ENCODE data around the gene TERF2IP.

Gene TERF2IP

DNA sequence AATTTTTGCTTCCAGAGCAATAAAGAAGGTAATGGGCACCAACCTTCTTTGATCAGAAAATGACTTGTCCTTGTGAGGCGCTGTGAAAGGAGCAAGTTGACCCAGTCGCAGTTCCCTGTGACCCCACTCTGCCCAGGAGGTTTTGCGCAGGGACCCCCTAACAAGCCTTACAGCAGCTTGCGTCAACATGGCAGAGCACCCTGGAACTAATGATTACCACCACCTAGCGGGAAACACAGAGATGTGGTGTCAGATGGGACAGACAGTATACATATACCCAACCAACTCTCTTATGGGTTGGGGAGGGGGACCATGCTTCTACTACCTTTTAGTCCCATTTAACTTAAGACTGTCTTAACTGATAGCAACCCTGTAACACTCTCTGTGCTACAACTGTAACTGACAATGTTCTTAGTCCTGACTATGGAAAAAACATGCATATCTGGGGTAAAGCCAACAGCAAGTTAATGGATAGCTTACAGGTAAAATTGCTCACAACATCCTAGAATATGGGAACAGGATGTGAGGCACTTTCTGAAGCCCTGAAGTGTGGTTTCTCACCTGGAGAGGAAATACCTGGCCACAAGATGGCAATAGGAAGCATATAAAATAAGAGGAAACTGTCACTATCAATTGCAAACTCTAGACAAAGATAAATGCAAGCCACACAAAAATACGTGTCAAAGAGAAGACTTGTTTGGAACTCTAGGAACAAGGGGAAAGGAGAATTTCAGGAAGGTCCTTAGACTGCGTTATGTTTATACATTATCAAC lies 3.1 kb upstream of the TERF2IP start:
- no peak for DNase-seq

DNA sequence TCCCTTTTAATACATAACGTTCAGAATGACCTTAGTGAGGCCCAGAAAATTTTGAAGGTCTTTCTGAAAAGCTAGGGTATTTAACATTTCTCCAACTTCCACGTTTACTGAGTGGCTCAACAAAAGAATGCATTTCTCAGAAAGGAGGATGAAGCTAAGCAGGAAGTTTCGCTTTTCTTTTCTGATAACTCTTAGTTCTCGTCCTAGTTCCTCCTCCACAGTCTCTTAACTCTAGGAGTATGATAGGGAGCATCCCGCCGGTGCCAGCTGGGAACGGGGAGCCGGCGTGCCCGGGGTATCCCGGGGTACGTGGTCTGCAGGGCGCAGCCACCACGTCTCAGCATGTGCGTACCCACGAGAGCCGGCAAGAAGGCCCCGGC lies 471 bp upstream of the TERF2IP start:
- no peak for DNase-seq

DNA sequence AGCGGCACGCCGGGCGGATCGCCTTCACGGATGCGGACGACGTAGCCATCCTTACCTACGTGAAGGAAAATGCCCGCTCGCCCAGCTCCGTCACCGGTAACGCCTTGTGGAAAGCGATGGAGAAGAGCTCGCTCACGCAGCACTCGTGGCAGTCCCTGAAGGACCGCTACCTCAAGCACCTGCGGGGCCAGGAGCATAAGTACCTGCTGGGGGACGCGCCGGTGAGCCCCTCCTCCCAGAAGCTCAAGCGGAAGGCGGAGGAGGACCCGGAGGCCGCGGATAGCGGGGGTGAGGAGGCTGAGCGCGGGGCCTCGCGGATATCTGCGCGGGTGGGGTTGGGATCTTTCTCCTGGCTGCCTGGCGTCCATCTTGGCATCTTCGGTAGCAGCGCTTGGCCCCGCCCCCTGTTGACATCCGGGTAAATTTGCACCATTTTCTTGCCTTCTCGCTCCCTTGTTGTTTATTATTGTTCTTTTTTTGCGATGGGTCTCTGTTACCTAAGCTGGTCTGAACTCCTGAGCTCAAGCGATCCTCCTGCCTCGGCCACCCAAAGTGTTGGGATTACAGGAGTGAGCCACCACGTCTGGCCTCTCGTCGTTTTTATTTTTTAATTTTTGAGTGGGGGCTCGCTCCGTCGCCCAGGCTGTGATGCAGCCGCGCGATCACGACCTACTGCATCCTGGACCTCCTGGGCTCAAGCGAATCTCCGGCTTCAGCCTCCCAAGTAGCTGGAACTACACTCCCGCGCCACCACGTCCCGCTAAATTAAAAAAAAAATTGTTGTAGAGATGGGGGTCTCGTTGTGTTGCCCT lies 898 bp downstream of the TERF2IP start:
- no peak for DNase-seq

DNA sequence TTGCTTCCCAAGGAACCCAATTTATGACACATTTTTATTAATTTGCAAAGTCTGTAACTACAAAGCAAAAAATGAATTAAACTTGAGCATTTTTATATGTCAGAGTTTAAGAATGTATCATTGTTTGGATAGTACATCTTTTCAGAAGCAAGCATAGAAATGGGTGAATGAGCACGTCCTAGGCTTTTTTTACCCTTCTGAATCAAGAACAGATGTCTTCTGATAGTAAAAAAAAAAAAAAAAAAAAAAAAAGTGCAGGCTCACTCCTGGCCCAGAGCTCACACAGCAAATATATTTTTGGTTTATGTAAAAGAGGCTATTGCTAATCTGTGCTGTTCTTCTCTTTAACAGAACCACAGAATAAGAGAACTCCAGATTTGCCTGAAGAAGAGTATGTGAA lies 6.3 kb downstream of the TERF2IP start:
- DNase-seq, result no peak

DNA sequence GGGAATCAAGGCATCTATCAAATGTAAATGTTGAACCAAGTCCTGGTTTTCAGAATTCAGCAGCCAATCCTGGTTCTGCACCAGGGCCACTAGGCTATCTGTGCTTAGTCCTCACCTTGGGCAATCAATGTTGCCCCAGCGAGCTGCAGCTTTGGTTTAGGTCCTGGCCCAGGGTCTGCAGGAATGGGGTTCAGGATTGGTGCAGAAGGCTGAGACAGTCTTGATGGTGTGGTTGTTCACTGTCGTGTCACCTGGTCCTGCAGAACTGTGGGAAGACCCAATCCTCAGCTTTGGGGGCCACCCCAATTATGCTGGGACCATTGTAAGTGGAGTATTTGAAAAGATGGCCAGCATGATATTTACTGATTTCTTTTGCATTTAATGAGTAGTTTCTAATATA lies 10.6 kb downstream of the TERF2IP start:
- no peak for DNase-seq

DNA sequence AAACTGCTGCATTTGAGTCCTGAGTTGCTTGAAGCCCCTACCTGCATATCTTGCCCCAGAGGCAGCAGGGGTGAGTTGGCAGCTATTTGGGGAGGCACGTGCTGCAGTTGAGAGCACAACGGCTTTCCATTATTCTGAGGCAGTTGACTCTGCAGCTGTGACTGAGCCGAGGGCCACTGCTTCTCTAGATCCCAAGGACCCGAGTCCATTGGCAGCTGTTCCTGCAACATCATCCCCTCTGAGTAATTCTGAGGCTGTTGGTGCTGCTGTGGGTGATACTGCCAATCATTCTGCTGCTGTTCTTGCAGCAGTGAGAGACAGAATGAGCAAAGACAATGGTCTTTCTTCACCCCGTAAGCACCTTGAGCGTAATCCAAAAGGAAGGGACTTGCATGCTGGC lies 12.7 kb downstream of the TERF2IP start:
- no peak for DNase-seq

DNA sequence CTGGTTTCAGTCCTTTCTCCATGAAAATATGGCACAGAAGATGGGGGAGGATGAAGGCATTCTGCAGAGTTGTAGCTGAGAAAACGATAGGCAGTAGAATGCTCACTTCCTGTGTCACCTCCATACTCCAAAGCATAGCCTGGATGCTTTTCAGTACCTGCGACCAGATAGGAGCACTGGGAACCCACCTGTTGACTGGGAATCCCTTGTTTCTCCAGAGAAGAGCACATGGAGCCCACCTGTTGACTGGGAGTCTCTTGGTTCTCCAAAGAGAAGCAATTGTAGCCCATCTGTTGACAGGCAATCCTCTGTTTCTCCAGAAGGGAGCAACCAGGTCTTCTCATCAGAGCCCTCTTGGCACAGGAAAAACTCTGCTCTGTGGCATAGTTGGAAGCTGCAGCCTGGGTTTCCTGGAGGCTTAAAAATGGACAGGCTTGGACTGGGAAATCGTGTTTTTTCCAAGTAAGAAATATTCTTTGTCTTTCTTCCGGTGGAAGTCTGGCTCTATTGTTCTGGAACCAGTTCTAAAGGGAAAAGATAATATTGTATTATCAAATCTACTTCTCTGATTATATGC lies 13.2 kb downstream of the TERF2IP start:
- DNase-seq, result no peak

DNA sequence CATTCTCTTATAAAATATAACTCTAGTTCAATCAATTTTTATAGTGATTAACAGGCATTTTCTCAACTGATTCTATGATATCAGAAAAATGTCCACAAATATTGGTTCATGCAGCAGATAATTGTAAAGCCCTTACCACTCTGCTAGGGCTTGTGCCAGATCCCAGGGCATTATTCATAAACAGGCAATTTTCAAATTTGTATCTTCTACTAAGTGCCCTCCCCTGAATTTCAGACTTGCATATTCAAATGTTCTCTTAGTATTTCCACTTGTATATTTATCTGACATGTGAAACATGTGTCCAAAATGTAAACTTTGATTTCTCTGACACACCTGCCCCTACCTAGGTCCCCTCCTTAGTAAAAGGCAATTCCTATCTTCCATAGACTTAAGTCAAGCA lies 19.9 kb downstream of the TERF2IP start:
- DNase-seq, result no peak

DNA sequence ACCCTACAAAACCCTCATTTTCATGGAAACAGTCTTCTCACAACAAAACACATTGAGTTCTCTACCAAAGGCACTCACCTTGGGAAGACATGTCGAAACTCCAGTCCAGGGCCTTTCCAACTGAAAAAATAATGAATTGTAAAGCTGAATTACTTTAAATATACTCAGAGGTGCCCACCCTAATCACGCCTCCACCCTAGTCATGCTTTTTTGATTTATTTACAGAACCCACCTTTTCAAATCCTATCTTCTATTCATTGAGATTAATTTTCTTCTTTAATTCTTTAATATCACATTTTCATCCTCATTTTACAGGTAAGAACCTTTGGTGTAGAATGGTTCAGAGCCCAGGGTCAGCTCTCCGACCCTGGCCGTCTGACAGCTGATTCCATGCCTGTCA lies 29.3 kb downstream of the TERF2IP start, which contains the start of gene CPHXL2:
CPHXL2 (minus strand) TSS at position 101 of the 400 bp plus-strand sequence; CDS start at position 91, 10 bp downstream.
- no peak for DNase-seq

DNA sequence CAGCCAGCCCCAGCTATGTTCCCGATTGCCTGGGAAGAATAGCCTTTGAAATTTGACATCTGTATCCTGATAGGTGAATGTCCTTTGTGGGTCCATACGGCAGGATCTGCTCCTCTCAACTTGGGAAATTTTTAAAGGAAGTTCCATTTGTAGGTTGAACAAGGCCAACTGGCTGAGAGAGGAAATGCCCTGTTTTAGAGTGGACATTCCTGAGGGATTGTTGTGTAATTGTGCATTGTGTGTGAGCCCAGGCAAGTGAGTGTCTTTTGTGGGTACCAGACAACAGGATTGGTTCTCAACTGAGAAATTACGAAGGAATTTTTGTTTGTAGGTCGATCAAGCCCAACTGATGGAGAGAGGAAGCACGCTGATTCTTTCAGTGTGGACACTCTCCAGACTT lies 31.8 kb downstream of the TERF2IP start:
- DNase-seq, result no peak

DNA sequence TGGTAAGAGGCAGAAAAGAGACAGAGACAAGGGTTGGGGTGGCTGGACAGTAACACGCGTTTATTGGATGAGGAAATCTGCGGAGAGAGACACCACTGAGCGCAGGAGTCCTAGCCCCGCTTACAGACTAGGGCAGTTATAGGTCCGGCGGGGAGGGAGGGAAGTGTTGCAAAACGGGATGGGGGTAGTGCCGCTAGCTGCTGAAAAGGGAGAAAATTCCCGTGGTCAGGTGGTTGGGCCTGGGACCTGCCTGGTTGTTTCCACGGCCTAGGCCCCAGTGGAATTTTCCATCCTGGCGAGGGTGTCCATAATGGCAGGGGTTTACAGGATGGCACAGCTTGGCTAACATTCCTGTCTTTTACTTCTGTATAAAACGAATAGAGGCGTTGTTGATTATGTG lies 34.7 kb downstream of the TERF2IP start:
- DNase-seq, result no peak

DNA sequence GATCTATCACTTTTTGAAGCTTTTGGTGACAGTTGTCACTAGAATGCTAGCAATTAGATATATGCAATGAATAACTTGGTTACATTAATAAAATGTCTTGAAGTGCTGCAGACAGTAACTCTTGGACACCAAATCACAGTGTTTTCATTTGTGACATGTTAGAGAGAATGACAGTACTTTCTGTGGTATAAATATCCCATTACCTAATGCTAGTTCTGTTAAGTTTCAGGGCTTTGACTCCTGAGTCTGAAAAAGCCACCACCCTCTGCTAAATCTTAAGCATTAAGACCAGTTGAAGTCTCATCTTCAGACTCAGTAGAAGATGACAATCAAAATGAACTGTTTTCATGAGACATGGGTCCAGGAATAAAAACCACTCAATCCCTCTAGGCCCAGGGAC lies 39.8 kb downstream of the TERF2IP start:
- no peak for DNase-seq

DNA sequence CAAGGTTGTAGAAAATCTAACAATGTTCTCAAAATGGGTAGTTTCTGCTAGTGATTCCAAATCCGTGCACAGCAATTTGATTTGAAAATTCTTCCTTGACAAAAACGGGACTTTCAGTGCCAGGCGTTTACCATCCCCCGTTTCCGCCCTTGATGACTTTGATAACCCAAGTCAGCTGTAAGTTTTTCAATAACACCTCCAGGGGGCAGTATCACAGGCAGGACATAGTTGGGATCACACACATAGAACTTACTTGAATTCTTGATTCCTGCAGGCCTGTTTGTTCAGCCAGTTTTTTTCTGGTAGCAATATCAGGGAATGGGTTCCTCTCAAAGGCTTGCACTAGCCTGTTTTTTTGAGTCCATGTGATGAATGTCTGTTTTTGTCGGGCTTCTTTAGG lies 48.1 kb downstream of the TERF2IP start:
- DNase-seq, result no peak

DNA sequence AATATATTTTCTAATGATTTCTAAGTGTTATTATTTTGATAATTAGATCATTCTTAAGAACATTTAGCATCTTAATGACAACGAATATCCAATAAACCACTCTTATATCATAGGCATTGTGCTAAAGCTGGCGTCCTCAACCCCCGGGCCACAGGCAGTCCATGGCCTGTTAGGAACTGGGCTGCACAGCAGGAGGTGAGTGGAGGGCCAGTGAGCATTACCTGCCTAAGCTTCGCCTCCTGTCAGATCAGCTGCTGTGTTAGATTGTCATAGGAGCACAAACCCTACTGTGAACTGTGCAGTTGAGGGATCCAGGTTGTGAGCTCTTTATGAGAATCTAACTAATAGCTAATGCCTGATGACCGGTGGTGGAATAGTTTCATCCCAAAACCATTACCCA lies 50.0 kb downstream of the TERF2IP start:
- DNase-seq, result no peak

DNA sequence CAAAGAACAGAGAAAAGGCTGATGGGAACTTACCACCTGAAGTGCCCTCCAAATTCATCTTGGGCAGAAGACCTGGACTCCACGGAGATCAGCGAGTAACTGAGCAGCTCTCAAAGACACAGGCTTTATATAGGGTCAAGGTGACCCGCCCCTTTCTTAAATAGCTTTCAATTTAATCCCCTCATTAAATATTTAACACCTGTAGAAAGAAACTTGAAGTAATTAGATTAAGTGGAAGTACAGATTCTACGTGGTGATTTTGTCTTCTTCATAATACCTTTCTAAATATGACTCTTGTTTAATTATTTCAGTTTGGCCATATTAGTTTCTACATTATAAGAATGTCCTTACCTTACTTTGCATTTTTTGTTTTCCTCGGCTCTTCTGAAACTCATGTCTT lies 53.8 kb downstream of the TERF2IP start, which contains the start of gene DUXB:
DUXB (minus strand) TSS at position 101 of the 400 bp plus-strand sequence; CDS start at position 58, 43 bp downstream.
- no peak for DNase-seq

DNA sequence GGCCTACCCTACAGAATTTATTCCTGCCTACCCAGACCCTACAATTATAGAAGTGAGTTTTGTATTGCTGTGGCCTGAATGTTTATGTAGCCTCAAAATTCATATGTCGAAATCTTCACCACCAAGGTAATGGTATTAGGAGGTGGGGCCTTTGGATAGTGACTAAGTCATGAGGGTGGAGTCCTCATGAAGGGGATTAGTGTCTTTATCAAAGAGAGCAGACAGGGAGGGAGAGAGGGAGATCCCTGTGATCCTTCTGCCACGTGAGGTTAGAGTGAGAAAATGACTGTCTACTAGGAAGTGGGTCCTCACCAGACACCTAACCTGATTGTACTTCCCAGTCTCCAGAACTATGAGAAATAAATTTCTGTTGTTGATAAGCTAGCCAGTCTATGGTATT lies 54.7 kb downstream of the TERF2IP start:
- DNase-seq, result no peak

DNA sequence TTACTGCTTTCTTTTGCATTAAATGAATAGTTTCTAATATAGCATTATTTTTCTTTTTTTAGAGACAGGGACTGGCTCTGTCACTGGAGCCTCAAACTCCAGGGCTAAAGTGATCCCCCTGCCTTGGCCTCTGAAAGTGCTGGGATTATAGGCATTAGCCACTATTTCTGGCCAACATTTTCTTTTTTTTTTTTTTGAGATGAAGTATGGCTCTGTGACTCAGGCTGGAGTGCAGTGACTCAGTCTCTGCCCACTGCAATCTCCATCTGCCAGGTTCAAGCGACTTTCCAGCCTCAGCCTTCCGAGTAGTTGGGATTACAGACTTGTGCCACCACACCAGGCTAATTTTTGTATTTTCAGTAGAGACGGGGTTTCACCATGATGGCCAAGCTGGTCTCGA lies 55.7 kb downstream of the TERF2IP start:
- no peak for DNase-seq

Measured in cortex of kidney (tissue), 1 donor.